Measurements from ENCODE around the gene ASB11.
"Not testable (repeated sequence)": the region's sequence is repeated elsewhere in the genome, so short reads cannot be mapped to it uniquely, and the experiment has no call there.

Gene ASB11

DNA sequence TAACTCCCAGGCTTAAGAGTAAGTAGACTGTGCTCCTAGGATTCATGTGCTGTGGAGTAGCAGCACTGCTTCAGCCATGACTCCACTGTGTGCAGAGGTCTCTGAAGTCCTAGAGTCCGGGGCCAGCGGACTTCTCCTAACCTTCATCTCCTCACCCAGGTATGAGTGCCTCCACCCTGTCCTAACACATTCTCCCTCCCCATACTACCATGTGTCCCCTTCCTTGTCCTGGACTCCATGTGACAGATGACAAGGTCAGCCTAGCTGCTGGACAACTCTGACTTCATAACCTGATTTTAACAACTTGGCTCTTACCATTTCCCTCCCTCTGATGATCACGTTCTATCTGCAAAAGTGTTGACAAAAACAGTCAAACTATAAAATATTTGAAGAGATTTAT is 16.7 kb downstream of the ASB11 start:
- no peak for DNase-seq (ENCODE audit: low read depth, low spot score)
- in situ Hi-C loops (cut with HindIII; ENCODE audit: low sequenced_read_pairs), result no loop called here
- TF ChIP-seq CTCF (IDR thresholded peaks at IDR 0.05; ENCODE audit: low read depth, low read length), result no peak
- no peak overlapping the region for H3K4me3 ChIP-seq (ENCODE audit: low read depth, low read length)

DNA sequence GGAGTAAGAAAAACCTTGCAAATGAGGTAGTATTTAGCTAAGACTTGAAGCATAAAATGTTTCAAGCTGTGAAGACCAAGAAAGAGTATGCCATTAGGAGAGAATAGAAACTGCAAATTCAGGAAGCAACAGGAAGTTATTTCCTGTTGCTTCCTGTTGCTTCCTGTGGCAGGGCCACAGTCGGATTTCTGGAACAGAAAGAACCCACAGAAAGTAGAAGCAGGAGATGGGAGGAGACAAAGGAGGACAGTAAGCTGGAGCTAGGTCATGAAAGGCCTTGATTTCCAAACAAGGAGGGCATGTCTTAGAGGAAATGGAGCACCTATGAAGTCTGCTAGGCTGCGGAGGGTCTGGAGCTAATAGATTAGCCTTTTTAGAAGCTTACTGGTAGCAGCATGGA is 17.2 kb downstream of the ASB11 start:
- DNase-seq (ENCODE audit: low read depth, low spot score), result no peak
- no peak overlapping the region for H3K4me3 ChIP-seq (ENCODE audit: low read depth, low read length)
- in situ Hi-C loops (cut with HindIII; ENCODE audit: low sequenced_read_pairs), result no loop called here
- TF ChIP-seq CTCF (IDR thresholded peaks at IDR 0.05; ENCODE audit: low read depth, low read length), result no peak

- in situ Hi-C loops (cut with HindIII; ENCODE audit: low sequenced_read_pairs), result no loop called here
- no peak for TF ChIP-seq CTCF (IDR thresholded peaks at IDR 0.05; ENCODE audit: low read depth, low read length)
- H3K4me3 ChIP-seq (ENCODE audit: low read depth, low read length), result no peak overlapping the region
- DNase-seq (ENCODE audit: low read depth, low spot score), result no peak
Observed at GRCh38 chrX:15293451-15293850, 22.0 kb downstream of the ASB11 start.

GRCh38 chrX:15292861-15293260 is 22.6 kb downstream of the ASB11 start:
- TF ChIP-seq CTCF (IDR thresholded peaks at IDR 0.05; ENCODE audit: low read depth, low read length), result no peak
- H3K4me3 ChIP-seq (ENCODE audit: low read depth, low read length), result no peak overlapping the region
- no peak for DNase-seq (ENCODE audit: low read depth, low spot score)
- in situ Hi-C loops (cut with HindIII; ENCODE audit: low sequenced_read_pairs), result no loop called here

DNA sequence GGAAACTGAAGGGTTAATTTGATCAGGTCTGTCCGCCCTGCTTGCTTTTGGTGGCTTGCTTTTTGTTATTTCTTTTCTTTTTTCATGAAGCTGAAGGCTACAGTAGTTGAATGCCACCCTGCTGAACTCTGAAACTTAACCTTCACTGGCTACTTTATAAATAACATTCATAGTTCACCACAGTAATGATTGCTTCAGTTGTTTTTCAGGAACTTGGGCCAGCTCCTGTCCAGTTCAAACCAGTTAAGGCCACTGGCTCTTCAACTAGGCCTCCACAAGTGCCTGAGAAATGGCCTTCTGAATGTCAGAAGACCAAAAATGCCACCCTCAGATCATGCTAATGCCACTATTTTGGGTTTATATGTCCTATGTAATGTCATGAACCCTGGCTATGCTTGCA is 37.8 kb downstream of the ASB11 start:
- TF ChIP-seq CTCF (IDR thresholded peaks at IDR 0.05; ENCODE audit: low read depth, low read length), result no peak
- no peak overlapping the region for H3K4me3 ChIP-seq (ENCODE audit: low read depth, low read length)
- no peak for DNase-seq (ENCODE audit: low read depth, low spot score)
- in situ Hi-C loops (cut with HindIII; ENCODE audit: low sequenced_read_pairs), result no loop called here

- no peak overlapping the region for H3K4me3 ChIP-seq (ENCODE audit: low read depth, low read length)
- no peak for TF ChIP-seq CTCF (IDR thresholded peaks at IDR 0.05; ENCODE audit: low read depth, low read length)
- DNase-seq (ENCODE audit: low read depth, low spot score), result no peak
- in situ Hi-C loops (cut with HindIII; ENCODE audit: low sequenced_read_pairs), result no loop called here
Observed at GRCh38 chrX:15274946-15275345, 40.5 kb downstream of the ASB11 start.

- H3K4me3 ChIP-seq (ENCODE audit: low read depth, low read length); DNase-seq (ENCODE audit: low read depth, low spot score); in situ Hi-C loops (cut with HindIII; ENCODE audit: low sequenced_read_pairs): not testable (repeated sequence)
Observed at GRCh38 chrX:15273275-15273674, 42.2 kb downstream of the ASB11 start.
